ENCODE results near the gene POLR2A. TPM values are rescaled to one million over a fixed set of nuclear protein-coding genes. Genes with fewer than 3 reads are reported as not detected.

POLR2A gene
- polyA plus RNA-seq, 1 donor from 2014 or later: 9.1 TPM

- TF ChIP-seq EP300 (conservative IDR thresholded peaks at IDR 0.05; ENCODE audit: poor library complexity, severe bottlenecking) (no peak), POLR2AphosphoS5 (IDR thresholded peaks at IDR 0.05) (no peak)
- no peaks in the 10 kb centered on the region for H3K9me3 ChIP-seq (ENCODE audit: low read length)
- no peaks in the 10 kb centered on the region for H3K27me3 ChIP-seq (ENCODE audit: insufficient read depth, low read depth, low read length)
- no peaks in the 10 kb centered on the region for H3K36me3 ChIP-seq (ENCODE audit: insufficient read depth, low read length)
- no peak overlapping the region for H3K4me3 ChIP-seq (ENCODE audit: low read length)
- no peak overlapping the region for H2AFZ ChIP-seq (ENCODE audit: low read depth, low read length)
- no peak overlapping the region for H3K9ac ChIP-seq (ENCODE audit: low read length)
- peaks cover 88% of the 10 kb centered on the region for H3K79me2 ChIP-seq (replicated peaks; ENCODE audit: insufficient read depth, low read length)
- no peak overlapping the region for H3K27ac ChIP-seq (ENCODE audit: low read length)
- no peak overlapping the region for H3K4me2 ChIP-seq (ENCODE audit: low read length)
- peaks cover 4% of the 10 kb centered on the region for H4K20me1 ChIP-seq (ENCODE audit: insufficient read depth)
- no peaks in the 10 kb centered on the region for H3K9me2 ChIP-seq (ENCODE audit: insufficient read depth, low read length)
- no peaks in the 10 kb centered on the region for H3F3A ChIP-seq (ENCODE audit: insufficient read depth, low read length, poor library complexity, severe bottlenecking)
Observed at GRCh38 chr17:7491583-7491982, 7.4 kb downstream of the POLR2A start.

- H3K27ac ChIP-seq (ENCODE audit: low read length): no peak overlapping the region
- H3F3A ChIP-seq (ENCODE audit: insufficient read depth, low read length, poor library complexity, severe bottlenecking): no peaks in the 10 kb centered on the region
- H3K4me2 ChIP-seq (ENCODE audit: low read length): no peak overlapping the region
- peaks cover 70% of the 10 kb centered on the region for H3K79me2 ChIP-seq (replicated peaks; ENCODE audit: insufficient read depth, low read length)
- H2AFZ ChIP-seq (ENCODE audit: low read depth, low read length): no peak overlapping the region
- no peak overlapping the region for H3K4me3 ChIP-seq (ENCODE audit: low read length)
- no peaks in the 10 kb centered on the region for H3K9me2 ChIP-seq (ENCODE audit: insufficient read depth, low read length)
- no peaks in the 10 kb centered on the region for H3K9me3 ChIP-seq (ENCODE audit: low read length)
- no peaks in the 10 kb centered on the region for H3K27me3 ChIP-seq (ENCODE audit: insufficient read depth, low read depth, low read length)
- TF ChIP-seq EP300 (conservative IDR thresholded peaks at IDR 0.05; ENCODE audit: poor library complexity, severe bottlenecking) (no peak), POLR2AphosphoS5 (IDR thresholded peaks at IDR 0.05) (no peak), RAD21 (conservative IDR thresholded peaks at IDR 0.05) (no peak), EZH2 (IDR thresholded peaks at IDR 0.05; ENCODE audit: borderline replicate concordance, insufficient read depth, low read length, poor library complexity, severe bottlenecking) (no peak), MXI1 (conservative IDR thresholded peaks at IDR 0.05; ENCODE audit: poor library complexity, severe bottlenecking) (no peak), SMC3 (conservative IDR thresholded peaks at IDR 0.05; ENCODE audit: poor library complexity) (no peak), TAF1 (IDR thresholded peaks at IDR 0.05; ENCODE audit: low read depth) (no peak), REST (IDR thresholded peaks at IDR 0.05; ENCODE audit: borderline replicate concordance) (no peak)
- TF ChIP-seq, protein P1, sequence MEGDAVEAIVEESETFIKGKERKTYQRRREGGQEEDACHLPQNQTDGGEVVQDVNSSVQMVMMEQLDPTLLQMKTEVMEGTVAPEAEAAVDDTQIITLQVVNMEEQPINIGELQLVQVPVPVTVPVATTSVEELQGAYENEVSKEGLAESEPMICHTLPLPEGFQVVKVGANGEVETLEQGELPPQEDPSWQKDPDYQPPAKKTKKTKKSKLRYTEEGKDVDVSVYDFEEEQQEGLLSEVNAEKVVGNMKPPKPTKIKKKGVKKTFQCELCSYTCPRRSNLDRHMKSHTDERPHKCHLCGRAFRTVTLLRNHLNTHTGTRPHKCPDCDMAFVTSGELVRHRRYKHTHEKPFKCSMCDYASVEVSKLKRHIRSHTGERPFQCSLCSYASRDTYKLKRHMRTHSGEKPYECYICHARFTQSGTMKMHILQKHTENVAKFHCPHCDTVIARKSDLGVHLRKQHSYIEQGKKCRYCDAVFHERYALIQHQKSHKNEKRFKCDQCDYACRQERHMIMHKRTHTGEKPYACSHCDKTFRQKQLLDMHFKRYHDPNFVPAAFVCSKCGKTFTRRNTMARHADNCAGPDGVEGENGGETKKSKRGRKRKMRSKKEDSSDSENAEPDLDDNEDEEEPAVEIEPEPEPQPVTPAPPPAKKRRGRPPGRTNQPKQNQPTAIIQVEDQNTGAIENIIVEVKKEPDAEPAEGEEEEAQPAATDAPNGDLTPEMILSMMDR (IDR thresholded peaks at IDR 0.05; ENCODE audit: poor library complexity, severe bottlenecking): no peak
- H3K36me3 ChIP-seq (ENCODE audit: insufficient read depth, low read length): no peaks in the 10 kb centered on the region
- H3K9ac ChIP-seq (ENCODE audit: low read length): no peak overlapping the region
- peaks cover 4% of the 10 kb centered on the region for H4K20me1 ChIP-seq (ENCODE audit: insufficient read depth)
Observed at GRCh38 chr17:7493941-7494340, 9.8 kb downstream of the POLR2A start.

Data from neural cell (in vitro differentiated cells).